Stimulated activated CD4-positive, alpha-beta T cell treated with anti-CD3 and anti-CD28 coated beads, TNF-alpha, amount 100 ng/mL, for 1 hour (primary cell): Measurements from ENCODE around the gene PTGR3.

Source experiments
- DNase-seq, 3 donors: peaks; one replicate each; pipeline ENCODE4 v3.0.0-alpha.2; 2020; ENCODE audit warnings: low read depth in 3 of 3, low spot score in 1 of 3

The PTGR3 gene

DNA sequence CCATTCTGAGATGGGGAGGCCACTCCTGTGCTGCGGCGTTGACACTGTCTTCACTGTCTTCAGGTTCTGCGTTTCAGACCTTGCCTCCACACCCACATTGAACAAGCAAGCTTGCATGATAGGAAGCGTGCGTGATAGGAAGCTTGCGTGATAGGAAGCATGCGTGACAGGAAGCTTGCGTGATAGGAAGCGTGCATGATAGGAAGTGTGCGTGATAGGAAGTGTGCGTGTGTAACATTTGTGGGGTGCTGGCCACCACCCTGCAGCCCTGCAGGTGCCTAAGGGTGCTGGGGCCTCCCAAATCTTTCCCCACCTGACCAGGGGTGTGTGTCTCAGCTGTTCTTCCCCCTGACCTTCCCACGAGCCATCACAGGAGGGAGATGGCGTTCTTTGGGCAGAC, 27.0 kb upstream of the PTGR3 start:
- no peak for DNase-seq

DNA sequence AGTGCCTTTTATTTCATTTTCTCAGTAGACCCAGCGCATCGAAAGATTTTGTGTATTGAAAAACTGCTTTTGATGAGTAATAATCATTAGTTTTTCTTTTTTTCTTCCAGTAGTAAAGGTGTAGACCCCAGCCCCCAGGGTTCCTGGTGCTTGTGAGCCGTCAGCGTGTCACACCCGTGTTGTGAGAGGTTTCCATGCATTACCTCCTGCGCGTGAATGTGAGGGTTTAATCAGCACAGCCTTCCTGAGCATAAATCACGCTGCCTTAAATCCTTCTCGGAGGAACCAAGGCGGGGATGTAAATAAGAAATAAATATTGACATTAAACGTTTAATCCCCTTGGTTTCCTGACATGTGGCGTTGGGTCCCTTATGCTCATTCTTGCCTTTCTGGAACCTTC, 26.0 kb upstream of the PTGR3 start:
- DNase-seq = no peak

DNA sequence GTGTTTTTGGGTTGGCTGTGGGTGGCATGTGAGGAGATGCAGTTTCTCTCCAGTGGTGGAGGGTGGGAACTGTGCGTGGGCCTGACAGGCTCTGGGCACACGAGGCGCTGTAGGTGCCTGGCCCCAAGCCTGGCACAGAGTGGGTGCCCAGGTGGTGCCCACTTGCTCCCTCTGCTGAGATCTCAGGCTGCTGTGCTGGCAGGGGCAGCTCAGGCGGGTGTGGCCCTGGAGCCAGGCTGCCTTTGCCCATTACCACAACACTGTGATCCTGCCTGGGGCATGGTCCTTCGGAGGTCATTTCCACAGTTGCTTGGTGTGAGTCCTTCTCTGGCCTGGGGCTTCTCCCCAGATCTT, 22.1 kb upstream of the PTGR3 start:
- no peak for DNase-seq

DNA sequence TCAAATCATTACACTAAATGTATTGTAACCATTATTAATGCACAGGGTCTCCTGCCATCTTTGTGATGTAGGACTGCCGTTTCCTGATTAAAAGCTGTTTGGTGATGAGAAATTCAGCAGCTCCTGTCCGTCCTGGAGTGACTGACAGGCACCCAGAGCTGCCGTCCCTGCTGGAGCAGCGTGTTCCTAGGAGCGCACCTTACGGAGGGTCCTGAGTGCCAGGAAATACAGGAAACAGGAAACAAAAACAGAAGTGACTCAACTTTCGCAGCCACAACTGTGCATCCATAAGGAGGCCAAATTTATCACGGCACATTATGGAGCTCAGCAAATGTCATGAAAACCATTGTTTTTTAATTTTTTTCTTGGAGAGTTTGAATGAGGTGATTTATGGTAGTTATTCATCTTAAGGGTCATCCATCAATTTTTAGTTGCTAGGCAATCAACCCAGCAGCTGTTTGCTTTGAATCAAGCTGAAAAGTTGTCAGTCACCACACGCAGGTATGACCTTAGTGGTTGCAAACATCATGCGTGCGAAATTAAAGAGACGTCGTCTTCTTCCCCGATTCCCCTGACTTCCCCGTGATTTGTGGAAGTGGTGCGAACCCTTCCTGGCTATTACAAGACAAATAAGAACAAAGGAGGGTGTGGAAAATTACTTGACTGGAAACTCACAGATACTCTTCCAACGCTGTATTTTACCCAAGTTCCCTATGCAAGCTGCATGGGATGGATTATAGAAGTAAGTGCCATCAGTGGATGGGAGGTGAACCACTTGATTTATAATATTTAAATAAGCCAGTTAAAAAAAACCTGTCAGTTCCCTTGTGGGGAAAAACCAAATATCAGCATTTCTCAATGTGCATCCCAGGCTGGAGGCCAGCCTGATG, 21.5 kb upstream of the PTGR3 start:
- DNase-seq = no peak

DNA sequence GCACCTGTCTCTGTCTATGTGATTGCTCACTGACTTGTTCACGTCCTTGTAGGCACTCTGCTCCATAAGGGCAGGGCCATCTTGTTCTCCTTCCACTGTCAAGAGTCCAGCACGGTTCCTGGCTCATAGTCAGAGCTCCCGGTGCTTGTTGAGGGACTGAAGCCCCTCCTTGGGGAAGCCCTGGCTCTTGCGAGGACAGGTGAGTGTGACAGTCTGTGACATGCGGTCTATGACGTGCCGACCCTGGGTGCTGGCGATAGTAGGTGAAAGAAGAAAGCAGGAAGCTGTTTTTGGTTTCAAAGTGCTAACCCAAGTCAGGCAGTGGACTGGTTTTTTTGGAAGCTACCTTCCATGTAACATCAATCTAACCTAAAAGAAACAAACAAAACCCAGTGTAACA, 20.5 kb upstream of the PTGR3 start:
- DNase-seq = no peak

DNA sequence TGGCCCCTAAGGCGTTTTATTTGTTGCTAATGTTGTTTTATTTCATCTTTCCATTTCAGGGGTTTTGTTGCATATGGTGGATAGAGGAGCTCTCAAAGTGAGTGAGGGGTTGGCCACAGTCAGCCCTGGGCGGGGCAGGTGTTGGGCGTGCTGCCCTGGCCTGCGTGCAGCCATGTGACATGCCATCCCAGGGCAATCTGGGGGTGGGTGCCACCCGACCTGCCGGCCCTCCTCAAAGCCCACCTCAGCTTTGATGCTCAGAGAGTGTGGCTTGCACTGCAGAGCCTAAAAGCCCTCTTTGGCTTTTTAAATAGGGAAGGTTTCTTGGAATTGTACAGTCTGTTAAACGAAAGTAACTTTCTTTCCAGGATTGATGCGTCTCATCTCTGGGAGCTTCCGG, 20.0 kb upstream of the PTGR3 start:
- no peak for DNase-seq

DNA sequence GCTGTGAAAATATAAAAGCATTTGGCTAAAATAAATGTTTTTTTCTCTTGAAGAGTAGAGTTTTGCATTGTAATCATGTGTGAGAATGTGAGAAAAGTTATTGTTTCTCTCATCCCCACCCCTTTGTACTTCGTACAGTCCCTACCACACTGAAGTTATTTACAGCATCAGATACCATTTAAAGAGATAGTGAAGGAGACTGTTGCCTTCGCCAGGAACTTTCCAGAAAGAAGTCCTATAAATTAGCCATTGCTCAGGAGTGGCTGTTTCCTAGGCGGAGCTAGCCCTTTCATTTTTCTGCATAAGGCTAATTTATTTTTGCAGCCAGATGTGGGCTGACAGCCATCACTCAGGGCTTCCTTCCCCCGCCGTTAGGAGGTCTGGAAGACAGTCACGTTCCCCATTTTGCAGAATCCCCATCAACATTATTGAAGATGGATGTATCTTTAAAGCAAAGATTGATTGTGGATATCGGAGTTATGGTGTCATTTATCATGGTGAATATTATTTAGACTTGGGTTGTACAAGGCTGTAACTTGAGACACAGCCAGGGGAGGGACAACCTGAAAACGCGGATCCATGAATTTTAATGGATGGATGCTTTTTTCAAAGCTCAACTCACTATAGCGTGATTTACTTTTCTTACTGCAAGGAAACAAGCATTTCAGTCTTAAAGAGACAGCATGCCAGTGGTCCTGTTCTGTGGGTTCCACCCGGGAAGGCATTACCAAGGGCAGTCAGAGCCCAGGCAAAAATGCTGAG, 18.8 kb upstream of the PTGR3 start:
- no peak for DNase-seq

DNA sequence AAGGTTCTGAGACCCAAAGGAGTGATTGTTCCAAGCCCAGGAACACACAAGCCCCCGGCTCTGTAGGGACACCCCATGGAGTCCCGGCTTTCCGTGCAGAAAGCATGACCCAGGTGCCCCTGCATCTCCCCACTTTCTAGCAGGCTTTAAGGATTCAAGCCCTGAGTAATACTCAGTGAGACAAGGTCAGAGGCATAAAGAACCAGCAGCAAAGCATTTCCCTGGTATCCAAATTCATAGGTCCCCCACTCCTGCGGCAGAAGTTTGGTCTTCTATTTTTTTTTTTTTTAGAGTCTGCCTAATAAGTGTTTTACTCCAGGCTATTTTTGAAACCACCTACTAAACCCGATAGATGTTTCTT, 18.0 kb upstream of the PTGR3 start:
- no peak for DNase-seq

DNA sequence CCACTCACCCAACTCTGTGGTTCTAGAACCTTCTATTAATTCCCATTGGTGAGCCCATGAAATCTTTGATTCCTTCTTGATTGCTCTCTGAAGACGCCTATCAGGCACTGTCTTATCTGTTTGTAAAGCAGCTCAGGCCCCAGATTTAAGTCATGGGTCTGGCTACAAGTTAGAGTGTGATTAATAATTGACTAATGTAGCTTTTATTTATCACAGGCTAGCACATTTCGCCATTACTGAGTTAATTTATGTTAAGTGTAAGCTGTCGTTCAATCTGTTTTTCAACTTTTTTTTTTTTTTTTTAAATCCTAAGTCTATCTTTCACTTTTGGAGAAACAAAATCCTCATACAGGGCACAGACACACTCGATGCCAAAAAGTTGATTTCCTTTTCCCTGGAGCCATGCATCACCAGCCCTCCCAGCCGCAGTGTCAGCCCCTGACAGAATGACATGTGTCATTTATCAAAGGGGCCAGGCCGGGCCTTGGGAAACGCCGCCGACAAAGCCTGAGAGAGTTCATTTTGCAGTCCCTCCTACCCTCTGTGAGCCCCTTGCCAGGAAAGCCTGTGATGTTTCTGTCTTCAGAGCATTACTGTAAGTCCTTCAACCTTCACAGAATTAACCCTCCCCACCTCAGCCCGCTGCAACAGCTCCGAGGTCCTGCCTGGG, 17.5 kb upstream of the PTGR3 start:
- no peak for DNase-seq

DNA sequence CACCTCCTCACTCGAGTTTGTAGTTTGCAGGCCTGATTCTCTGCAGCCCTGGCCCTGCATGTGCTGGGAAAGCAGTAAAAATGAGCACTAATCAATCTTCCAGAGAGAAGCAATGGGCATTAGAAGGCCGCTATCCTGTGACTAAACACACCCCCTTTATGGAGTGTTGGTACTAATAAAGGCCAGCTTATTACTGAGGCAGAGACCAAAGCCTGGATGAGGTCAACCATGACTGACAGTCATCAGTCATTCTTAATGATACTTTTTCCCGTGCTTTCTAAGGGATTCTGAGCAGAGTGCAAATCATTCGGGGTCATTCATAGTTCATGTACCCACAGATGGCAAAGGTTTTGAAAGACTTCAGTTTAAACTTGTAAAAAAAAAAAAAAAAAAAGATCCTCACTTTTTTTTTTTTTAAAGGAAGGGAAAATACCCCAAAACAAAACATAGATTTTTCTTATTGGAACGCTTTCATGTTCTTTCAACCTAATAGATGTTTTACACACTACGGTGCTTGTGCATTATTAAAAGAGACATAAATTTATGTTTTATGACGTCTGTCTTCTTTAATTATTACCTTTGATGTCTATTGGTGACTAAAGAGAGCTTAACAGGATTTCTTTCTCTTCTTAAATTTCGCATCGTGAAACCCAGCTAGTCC, 14.9 kb upstream of the PTGR3 start:
- no peak for DNase-seq

DNA sequence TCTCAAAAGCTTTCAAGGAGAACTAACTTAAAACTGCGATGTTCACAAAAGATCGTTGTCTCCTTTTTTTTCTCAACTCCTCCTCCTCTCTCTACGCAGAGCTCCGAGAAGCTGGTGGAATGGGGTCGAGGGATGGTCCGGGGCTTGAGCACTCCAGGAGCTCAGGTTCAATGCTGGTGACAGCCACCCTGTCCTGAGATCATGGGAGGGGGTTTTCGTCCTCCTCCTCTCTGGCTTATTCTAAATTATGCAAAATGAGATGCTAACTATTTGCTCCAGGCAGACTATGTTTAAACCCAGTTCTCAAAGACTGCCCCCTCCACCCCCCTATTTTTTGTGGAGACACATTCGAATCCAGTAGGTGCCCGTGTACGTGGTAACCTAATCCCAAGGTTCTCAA, 13.5 kb upstream of the PTGR3 start:
- DNase-seq = no peak

DNA sequence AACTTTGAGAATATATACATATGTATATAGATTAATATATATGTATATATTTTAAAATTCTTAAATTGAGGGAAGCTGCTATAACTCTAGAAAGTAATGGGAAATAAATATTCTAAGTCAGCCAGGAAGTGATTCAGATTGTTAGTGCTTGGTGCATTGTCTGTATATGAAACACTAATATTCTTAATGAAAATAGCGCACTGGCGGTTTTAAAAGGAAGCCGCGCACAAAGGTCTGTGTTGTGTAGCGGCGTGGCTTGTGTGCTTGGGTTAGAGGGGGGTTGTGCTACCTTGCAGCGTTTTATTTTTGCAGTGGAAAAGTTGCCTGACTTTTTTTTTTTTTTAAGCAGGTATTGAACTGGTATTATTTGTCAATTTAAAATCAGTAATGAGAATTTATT, 13.0 kb upstream of the PTGR3 start:
- DNase-seq = no peak

DNA sequence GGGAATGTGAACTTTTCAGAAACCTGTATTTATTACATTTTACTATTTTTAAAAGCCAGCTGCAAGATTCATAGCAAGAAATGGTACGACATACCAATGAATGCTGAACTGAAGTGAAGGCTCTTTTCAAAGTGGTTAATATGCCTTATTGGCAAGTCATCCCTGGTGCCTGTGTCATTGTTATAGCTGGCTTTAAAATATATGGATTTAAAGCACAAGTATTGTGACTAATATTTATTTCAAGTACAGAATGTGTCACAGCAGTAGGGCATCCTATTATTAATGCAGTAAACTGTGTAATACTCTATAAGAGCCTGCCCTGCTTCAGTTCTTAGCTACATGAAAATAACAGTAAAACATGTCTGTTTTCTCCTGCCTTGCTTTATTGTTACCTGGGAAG, 12.5 kb upstream of the PTGR3 start:
- no peak for DNase-seq

DNA sequence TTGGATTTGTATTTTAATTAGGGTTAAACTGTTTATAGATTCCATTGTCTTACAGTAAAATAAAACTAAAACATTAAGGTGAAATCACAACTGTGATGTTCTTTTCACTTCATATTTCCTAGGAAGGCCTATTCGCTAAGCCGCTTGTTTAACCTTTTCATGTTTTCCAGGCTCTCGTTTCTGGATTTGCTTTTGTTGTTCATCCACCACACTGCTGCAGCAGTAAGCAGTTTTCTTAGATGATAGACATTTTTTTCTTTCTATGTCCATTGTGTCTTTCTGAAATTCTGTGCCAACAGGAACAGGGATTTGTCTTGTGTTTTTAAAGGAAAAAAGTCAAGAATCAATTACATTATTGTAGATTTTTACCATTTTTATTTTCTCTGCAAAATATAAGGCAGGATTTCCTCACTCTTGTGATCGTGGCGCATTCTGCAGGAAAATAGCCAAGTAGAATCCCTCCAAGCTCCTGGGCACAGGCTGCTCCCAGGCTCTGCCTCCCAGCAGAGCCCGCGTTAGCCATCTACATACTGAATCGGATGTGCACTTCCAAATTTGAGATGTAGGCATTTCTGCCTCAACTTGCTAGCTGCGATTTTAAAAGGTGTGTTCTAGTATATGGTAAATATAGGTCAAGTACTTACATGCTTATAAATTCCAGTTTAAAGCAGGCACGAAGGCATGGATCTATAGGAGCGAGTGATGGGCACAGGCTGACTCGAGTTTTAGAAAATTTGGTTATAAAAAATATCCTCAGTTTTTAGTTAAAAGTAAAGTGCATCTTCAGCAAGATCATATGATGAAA, 11.8 kb upstream of the PTGR3 start:
- DNase-seq = no peak

DNA sequence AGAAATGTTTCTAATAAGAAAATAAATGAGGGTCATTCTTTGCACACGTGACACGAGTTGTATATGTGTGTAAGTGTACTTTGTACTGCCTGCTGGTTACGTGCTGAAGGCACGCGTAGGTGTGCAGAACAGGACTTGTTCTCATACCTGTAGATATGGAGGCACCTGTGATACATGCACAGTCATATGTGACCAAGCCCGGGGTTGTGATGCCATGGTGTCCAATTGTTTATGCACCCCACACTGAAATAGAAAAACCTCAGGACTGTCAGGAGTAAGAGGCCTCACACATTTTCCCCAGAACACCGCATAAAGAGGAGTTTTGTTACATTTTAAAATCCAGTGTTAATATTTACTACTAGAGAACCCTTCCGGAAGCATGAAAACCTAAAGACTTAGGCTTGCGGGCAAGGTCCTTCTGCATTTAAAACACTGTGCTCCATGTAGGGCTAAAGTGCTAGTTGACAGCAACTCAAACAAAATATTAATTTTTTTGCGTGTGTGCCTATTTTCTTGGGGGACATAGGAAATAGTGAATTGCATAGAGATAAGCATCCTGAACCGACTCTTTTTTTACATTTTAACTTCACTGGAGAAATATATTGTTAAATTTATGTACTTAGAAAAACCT, 10.9 kb upstream of the PTGR3 start:
- DNase-seq = no peak

DNA sequence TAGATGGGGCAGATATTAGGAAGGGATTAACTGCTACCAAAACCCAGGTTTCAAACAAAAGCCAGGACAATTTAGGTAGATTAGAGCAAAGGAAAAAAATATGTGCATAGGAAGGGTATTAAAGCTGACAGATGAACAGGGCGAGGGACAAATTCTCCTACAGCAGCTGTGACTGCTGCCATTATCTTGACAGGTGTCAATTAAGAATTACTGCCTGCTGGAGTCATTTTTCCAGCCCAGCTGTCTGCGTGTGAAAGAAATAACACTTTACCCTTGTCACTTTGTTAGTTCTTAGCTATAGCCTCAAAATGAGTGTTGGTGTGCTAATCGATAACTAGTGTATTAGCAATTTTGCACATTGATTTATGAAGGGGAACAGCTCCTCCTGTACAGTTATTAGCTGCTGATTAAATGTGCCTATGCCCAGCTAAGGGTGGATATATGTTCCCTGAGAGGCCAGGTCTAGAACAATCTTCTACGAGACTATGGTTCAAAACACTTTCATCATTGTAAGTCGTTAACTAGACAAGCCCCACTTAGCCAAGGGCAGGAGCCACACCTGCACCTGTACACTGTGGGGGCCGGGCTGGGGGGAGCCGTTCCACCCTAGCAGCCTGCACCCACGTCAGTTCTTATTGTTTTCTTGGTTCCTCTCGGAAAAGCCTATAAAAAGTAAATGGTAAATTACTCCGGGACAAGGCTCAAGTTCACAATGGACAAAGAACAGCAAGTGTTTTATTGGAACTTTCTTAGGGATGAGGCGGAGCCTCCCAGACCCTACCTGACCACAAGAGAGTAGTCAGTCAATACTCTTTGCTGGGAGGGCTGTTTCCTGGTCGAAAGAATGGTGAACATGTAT, 9.4 kb upstream of the PTGR3 start:
- no peak for DNase-seq

DNA sequence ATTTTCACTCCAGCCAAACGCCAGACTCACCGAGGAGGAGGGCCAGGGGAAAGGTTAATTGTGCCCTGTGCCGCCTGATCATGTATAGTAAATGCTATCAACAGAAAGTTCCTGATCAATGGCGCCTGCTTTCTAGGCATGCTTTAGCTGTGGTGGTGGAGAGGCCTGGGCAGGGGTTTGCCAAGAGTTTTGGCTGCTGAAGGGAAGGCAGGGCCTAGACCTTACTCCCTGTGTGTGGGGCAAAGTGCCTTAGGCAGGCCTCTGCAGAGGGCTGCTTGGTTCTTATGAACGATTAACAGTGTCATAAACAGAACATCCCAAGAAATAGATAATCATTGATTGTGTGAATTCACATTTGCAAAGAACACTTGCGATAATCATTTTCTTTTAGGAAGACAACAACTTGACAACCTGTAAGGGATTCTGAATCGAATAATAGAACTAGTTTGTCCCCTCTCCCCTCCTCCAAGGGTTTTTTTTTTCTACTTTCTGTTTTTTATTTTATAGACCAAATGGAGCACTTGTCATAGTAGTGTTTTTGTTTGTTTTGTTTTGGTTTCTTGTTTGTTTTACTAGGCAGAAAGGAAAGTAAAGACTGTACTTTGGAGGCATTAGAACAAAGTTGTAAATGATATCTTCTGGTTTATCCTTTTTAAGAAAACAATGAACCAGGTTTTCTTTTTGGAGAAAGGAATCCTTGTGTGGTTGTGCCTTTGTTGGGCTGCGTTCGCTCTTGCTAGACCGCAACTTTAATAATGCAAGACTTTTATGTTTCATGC, 8.2 kb upstream of the PTGR3 start:
- DNase-seq = no peak

DNA sequence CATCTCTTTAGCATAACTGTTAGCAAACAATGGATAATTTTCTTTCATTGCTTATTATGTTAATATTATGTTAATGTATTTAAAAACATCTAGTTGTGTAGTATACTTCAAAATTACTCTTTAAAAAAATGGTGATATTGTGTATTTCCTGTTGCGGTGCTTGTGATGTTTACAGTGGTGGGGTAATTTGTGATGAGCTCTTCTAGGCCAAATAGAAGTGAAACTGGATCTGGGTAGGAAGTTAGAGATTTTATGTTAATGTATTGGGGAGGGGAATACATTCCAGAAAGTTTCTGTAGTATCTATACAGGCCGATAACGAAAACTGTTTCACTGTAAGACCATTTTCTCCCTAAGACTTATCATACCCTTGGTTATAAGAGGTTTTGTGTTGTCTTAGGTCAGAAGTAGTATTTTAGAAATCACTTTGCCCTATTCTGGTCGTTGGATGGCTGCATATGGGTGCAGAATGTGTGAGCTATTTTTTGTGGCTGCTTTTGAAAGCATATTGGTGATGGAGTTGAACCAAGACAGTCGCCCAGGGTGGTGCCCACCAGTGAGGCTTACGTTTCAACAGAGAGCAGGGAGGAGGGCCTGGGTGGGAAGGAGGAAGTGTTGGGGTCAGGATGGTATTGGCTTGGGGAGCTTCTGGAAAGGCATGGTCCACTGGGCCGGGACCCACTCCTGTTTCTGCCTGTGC, 7.4 kb upstream of the PTGR3 start:
- DNase-seq = no peak
